ENCODE measurements around the gene SCRN1. TPM values are rescaled to one million over a fixed set of nuclear protein-coding genes. Genes with fewer than 3 reads are reported as not detected.

Gene SCRN1
- total RNA-seq, 2 donors from 2014 or later, result 5.7 to 6.1 TPM

- ATAC-seq (no peak), DNase-seq (no peak)
- no peaks in the 10 kb centered on the region for H3K9me3 ChIP-seq (ENCODE audit: control insufficient read depth, low read length, poor library complexity, severe bottlenecking)
- no peak overlapping the region for H3K4me3 Mint-ChIP-seq
- H3K4me1 Mint-ChIP-seq, result peaks cover 2% of the 10 kb centered on the region
- peaks cover 2% of the 10 kb centered on the region for H3K36me3 Mint-ChIP-seq (ENCODE audit: low read depth)
- H3K27me3 Mint-ChIP-seq, result peaks cover 31% of the 10 kb centered on the region
- no peak overlapping the region for H3K27ac Mint-ChIP-seq
Measured at GRCh38 chr7:29924006-29924405, 65.6 kb downstream of the SCRN1 start.

GRCh38 chr7:29922921-29923700, 66.5 kb downstream of the SCRN1 start:
- H3K27me3 Mint-ChIP-seq, result peaks cover 33% of the 10 kb centered on the region
- no peak overlapping the region for H3K27ac Mint-ChIP-seq
- no peak overlapping the region for H3K4me3 Mint-ChIP-seq
- ATAC-seq (no peak), DNase-seq (no peak)
- peaks cover 2% of the 10 kb centered on the region for H3K4me1 Mint-ChIP-seq
- H3K9me3 ChIP-seq (ENCODE audit: control insufficient read depth, low read length, poor library complexity, severe bottlenecking), result no peaks in the 10 kb centered on the region
- H3K36me3 Mint-ChIP-seq (ENCODE audit: low read depth), result peaks cover 2% of the 10 kb centered on the region

- peak; percentile 86 for ATAC-seq
- Mint-ChIP-seq H3K36me3 (ENCODE audit: low read depth) (peaks cover 2% of the 10 kb centered on the region), H3K27me3 (peaks cover 42% of the 10 kb centered on the region), H3K4me3 (no peak overlapping the region), H3K27ac (no peak overlapping the region), H3K4me1 (peaks cover 2% of the 10 kb centered on the region)
- DNase-seq, result peak in 1 of 3 donors; percentile 19
- H3K9me3 ChIP-seq (ENCODE audit: control insufficient read depth, low read length, poor library complexity, severe bottlenecking), result no peaks in the 10 kb centered on the region
Measured at GRCh38 chr7:29921404-29922010, 68.1 kb downstream of the SCRN1 start.

GRCh38 chr7:29920491-29920890, 69.1 kb downstream of the SCRN1 start:
- Mint-ChIP-seq H3K4me3 (no peak overlapping the region), H3K4me1 (peaks cover 2% of the 10 kb centered on the region)
- no peak for ATAC-seq

GRCh38 chr7:29919790-29920189, 69.8 kb downstream of the SCRN1 start:
- Mint-ChIP-seq H3K36me3 (ENCODE audit: low read depth) (peaks cover 2% of the 10 kb centered on the region), H3K4me3 (no peak overlapping the region), H3K4me1 (peaks cover 2% of the 10 kb centered on the region), H3K27me3 (peaks cover 48% of the 10 kb centered on the region), H3K27ac (no peak overlapping the region)
- DNase-seq (no peak), ATAC-seq (no peak)
- no peaks in the 10 kb centered on the region for H3K9me3 ChIP-seq (ENCODE audit: control insufficient read depth, low read length, poor library complexity, severe bottlenecking)

More at GRCh38 chr7:29920491-29920890, 69.1 kb downstream of the SCRN1 start:
- Mint-ChIP-seq H3K27me3 (peaks cover 48% of the 10 kb centered on the region), H3K27ac (no peak overlapping the region), H3K36me3 (ENCODE audit: low read depth) (peaks cover 2% of the 10 kb centered on the region)
- no peak for DNase-seq
- H3K9me3 ChIP-seq (ENCODE audit: control insufficient read depth, low read length, poor library complexity, severe bottlenecking), result no peaks in the 10 kb centered on the region

- DNase-seq (no peak), ATAC-seq (no peak)
- no peaks in the 10 kb centered on the region for H3K9me3 ChIP-seq (ENCODE audit: control insufficient read depth, low read length, poor library complexity, severe bottlenecking)
- Mint-ChIP-seq H3K27me3 (peaks cover 46% of the 10 kb centered on the region), H3K4me3 (no peak overlapping the region), H3K27ac (no peak overlapping the region), H3K36me3 (ENCODE audit: low read depth) (peaks cover 2% of the 10 kb centered on the region), H3K4me1 (peaks cover 2% of the 10 kb centered on the region)
Measured at GRCh38 chr7:29918850-29919249, 70.8 kb downstream of the SCRN1 start.

- H3K9me3 ChIP-seq (ENCODE audit: control insufficient read depth, low read length, poor library complexity, severe bottlenecking), result no peaks in the 10 kb centered on the region
- peaks cover 2% of the 10 kb centered on the region for H3K36me3 Mint-ChIP-seq (ENCODE audit: low read depth)
- H3K4me3 Mint-ChIP-seq, result no peak overlapping the region
- no peak for ATAC-seq
- no peak for DNase-seq
- no peak overlapping the region for H3K27ac Mint-ChIP-seq
- H3K27me3 Mint-ChIP-seq, result peaks cover 52% of the 10 kb centered on the region
- H3K4me1 Mint-ChIP-seq, result peaks cover 2% of the 10 kb centered on the region
Measured at GRCh38 chr7:29917641-29918040, 72.0 kb downstream of the SCRN1 start.

- H3K9me3 ChIP-seq (ENCODE audit: control insufficient read depth, low read length, poor library complexity, severe bottlenecking), result no peaks in the 10 kb centered on the region
- H3K4me1 Mint-ChIP-seq, result no peaks in the 10 kb centered on the region
- peaks cover 44% of the 10 kb centered on the region for H3K27me3 Mint-ChIP-seq
- H3K4me3 Mint-ChIP-seq, result no peak overlapping the region
- ATAC-seq, result no peak
- no peaks in the 10 kb centered on the region for H3K36me3 Mint-ChIP-seq (ENCODE audit: low read depth)
- H3K27ac Mint-ChIP-seq, result no peak overlapping the region
- DNase-seq, result no peak
Measured at GRCh38 chr7:29915481-29916215, 74.0 kb downstream of the SCRN1 start.

GRCh38 chr7:29914180-29914579, 75.4 kb downstream of the SCRN1 start:
- ATAC-seq, result no peak
- peaks cover 36% of the 10 kb centered on the region for H3K27me3 Mint-ChIP-seq
- no peak overlapping the region for H3K27ac Mint-ChIP-seq
- no peak for DNase-seq
- H3K4me3 Mint-ChIP-seq, result no peak overlapping the region
- H3K36me3 Mint-ChIP-seq (ENCODE audit: low read depth), result no peaks in the 10 kb centered on the region
- H3K4me1 Mint-ChIP-seq, result no peaks in the 10 kb centered on the region
- no peaks in the 10 kb centered on the region for H3K9me3 ChIP-seq (ENCODE audit: control insufficient read depth, low read length, poor library complexity, severe bottlenecking)

GRCh38 chr7:29906200-29907022, 83.2 kb downstream of the SCRN1 start:
- H3K27ac Mint-ChIP-seq, result no peak overlapping the region
- peaks cover 5% of the 10 kb centered on the region for H3K9me3 ChIP-seq (ENCODE audit: control insufficient read depth, low read length, poor library complexity, severe bottlenecking)
- ATAC-seq (no peak), DNase-seq (no peak)
- no peaks in the 10 kb centered on the region for H3K4me1 Mint-ChIP-seq
- H3K4me3 Mint-ChIP-seq, result no peak overlapping the region
- H3K27me3 Mint-ChIP-seq, result no peaks in the 10 kb centered on the region
- H3K36me3 Mint-ChIP-seq (ENCODE audit: low read depth), result no peaks in the 10 kb centered on the region

GRCh38 chr7:29900745-29901144, 88.9 kb downstream of the SCRN1 start:
- DNase-seq (no peak), ATAC-seq (no peak)
- Mint-ChIP-seq H3K4me1 (no peaks in the 10 kb centered on the region), H3K27me3 (peaks cover 29% of the 10 kb centered on the region), H3K36me3 (ENCODE audit: low read depth) (peaks cover 5% of the 10 kb centered on the region), H3K27ac (no peak overlapping the region), H3K4me3 (no peak overlapping the region)
- H3K9me3 ChIP-seq (ENCODE audit: control insufficient read depth, low read length, poor library complexity, severe bottlenecking), result no peaks in the 10 kb centered on the region

GRCh38 chr7:29898301-29898700, 91.3 kb downstream of the SCRN1 start:
- DNase-seq, result no peak
- Mint-ChIP-seq H3K36me3 (ENCODE audit: low read depth) (peaks cover 5% of the 10 kb centered on the region), H3K27me3 (peaks cover 29% of the 10 kb centered on the region), H3K27ac (no peak overlapping the region), H3K4me1 (no peaks in the 10 kb centered on the region), H3K4me3 (no peak overlapping the region)
- ATAC-seq, result no peak
- no peaks in the 10 kb centered on the region for H3K9me3 ChIP-seq (ENCODE audit: control insufficient read depth, low read length, poor library complexity, severe bottlenecking)
